HG02981 (cell line): Measurements from ENCODE around the gene PCBP3.

ENCODE experiments used
- ATAC-seq: cut with Tn5 transposase; IDR thresholded peaks from one replicate; pipeline ENCODE4 v1.9.1; 2021; ENCODE audit warnings: mild to moderate bottlenecking, moderate library complexity; ENCODE audit not compliant: unreplicated experiment

PCBP3 gene

DNA sequence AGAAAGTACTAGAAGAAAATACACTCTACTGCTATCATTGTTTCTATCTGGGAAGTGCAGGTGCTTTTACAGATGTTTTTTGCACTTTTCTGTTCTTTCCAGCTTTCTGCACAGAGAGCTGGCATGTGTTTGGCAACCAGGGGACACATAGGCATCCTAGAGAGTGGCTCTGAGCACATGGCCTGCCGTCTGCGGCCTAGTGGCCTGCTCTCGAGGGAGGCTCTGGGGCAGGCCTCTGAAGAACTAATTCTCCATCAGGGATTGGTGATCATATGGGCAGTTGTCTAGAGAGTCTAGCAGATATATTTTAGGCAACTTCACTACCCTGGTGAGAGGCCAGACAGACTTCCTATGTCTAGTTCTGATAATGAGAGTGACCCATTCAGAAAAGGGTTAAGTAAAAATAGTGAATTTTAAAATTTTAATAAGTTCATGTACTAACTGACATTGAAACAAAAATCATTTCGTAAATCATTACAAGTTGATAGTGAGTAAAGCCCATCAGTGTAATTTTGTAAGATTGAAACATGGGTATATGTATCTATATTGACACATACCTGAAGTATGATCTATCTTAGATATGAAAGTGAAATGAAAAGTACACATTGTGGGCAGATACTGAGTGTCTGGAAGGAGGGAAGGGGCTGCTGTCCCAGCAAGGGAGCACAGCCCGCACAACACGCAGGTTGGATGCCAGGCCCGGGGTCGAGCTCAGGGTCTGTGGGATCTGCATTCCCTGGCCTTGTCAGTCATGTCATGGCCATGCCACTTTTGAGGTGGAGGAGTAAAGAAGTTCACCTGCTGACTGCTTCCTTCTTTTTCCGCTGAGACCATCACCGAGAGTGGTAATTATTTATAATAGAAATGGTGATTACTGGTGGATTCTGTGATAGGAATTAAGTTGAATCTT is 79.8 kb downstream of the PCBP3 start:
- ATAC-seq, result no peak

DNA sequence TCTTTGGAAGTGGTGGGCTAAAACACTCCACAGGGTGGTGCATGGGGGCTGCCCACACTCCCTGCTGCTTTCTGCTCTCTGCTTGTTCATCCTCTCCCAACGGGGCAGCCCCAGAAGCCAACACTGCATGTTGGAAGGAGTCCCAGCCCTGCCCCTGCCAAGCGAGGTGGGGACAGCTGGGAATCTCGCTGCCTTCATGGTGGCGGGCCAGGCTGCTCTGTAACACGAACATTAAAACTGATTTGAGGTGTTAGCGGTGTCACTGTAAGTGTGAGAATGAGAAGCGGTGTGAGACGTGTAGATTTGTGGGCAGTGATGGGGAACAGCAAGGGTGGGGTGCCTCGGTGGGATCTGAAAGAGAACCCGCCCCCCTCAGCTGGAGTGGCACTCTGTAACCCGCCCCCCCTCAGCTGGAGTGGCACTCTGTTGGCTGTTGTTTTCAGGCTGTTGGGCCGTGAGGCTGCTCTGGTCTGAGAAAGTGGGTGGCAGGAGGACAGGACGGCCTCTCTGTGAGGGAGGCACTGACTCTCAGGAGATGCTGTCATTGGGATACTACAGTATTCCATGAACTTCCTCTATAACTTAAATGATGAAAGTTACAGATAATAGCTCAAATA is 80.9 kb downstream of the PCBP3 start:
- no peak for ATAC-seq

DNA sequence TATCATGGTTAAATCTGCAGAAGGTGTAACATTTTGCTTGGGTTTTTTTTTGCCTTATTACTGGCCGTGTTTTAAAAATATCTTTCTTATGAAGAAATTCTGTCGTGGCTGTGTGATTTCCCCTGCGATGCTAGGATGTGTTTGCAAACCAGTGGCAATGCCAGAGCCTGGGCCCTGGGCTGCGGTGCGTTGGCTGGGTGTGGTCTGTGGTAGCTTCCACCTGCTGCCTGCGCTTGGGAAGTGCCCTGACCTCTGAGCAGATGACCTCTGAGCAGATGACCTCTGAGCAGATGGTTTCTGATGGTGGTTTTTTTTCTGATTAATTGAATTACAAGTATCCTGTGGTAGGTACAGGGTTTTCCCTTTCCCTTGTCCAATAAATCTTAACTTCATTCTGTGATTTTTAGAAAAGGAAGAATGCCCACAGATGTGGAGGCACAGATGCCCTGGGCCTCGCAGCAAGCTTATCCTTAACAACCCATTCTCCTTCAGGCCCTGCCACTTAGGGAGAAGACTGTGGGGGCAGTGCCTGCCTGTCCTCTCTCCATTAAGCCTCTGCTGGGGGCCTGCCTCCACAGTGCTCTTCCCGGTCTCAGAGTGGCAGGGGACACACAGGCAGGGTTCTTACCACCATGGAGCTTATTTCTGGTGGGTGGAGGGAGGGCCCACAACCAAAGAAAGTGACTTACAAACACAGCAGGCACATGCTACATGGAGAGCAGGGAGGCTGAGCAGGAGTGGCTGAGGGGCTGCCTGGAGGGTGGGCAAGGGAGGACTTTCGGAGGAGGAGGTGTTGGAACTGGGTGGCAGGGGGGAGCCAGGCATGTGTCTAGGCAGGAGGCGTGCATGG is 81.7 kb downstream of the PCBP3 start:
- no peak for ATAC-seq

DNA sequence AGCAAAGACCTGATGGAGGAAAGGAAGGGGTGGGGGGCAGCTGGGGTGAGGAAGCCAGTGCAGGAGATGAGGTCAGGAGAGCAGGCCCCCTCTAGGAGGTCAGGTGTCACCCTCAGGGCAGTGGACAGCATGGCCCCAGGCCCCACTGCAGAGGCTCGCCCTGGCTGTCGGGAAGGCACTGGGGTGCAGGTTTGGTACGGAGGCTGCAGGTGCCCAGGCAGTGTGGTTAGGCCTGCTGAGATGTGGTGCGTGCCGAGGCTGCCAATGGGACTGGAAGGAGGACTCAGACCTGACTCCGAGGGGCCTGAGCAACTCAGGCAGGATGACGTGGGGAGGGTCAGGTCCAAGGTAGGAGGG is 82.3 kb downstream of the PCBP3 start:
- no peak for ATAC-seq

DNA sequence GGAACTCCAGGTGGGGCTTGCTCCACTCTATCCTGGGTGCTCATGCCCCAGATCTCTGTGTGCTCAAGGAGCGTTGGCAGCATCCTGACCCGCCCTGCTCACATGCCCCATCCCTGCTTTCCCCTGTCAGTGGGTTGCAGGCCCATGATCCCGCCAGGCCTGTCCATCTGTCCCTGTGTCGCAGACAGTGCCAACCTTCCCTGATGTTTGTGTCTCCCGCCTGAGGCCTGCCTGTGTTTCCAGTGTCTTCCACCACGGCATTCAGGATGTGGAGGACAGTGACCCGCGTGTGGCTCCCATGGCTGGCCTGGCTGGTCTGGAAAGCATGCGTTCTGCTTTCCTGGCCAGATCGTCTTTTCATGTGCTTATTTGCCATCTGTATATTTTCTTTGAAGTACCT is 82.9 kb downstream of the PCBP3 start:
- no peak for ATAC-seq

DNA sequence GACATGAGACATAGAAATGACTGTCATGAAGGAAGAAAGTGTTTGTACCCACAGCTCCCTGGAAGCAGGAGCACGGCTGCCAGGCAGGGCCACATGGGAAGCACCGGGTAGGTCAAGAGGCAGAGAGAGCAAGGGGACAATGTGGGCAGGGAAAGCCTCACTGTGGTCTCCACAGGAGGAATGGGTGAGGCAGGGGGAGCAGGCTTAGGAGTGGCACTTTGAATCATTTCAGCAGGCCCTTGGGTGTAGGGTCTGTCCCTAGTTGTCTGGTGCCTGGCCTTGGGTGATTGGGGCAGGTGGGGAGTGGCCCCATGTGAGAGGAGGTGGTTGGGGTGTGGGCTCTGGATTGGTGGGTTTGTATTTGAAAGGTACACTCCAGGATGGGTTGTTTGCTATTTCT is 83.9 kb downstream of the PCBP3 start:
- ATAC-seq, result no peak

DNA sequence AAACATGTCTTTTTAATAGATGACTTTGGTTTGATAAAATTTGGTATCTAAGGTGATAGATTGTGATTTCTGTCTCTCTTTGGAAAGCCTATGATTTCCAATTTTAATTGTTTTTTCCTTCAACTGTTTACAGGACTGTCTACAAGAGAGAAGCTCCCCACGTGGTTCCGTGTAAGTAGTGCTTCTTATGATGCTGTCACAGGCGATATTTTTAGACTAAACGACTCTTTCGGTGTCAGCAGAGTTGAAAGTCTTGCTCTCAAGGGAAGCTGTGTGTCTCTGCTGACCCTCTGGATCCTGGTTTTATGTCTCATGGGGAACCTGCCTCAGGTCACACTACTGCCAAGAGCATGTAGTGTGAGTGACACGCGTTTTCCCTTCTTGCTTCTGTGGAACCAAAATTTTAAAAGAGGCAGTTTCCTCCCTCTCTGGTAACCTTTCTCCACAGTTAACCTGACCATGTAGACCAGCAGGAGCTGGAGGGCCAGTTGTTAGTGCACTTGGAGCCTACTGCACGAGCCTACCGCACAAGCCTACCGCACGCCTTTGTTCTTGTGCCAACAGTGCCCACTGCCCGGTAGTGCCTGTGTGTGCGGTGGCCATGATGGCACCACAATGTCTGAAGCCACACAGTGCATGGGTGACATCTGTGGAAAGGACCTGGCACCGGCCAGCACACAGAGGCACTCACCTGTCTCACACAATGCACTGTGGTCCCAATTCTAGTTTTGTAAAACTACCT is 91.9 kb downstream of the PCBP3 start:
- ATAC-seq, result no peak

DNA sequence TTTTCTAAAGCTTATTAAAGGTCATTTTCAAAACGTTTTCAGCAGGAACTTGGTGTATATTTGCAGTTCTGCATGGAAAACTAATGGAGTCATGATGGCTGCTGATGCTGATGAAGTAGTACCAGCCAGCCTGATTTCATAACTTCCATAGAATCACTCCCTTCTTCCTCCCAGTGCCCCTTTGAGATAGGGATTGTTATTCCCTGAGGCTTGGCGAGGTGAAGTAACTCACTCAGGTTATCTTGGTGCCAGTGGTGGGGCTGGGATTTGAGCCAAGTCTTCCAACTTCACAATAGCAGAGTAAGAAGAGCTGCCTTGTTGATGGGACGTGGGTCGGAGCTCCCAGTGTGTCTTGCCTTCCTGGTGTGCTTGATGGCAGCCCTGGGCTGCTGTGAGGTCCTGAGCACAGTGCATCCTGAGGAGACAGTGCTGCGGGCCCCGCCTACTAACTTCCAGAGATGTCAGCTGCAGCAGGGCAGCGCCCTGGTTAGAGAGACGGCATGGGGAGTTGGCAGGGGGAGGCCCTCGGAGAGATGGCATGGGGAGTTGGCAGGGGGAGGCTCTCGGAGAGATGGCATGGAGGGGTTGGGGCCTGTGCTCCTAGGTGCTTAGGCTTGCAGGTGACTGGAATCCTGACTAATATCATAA is 92.6 kb downstream of the PCBP3 start:
- ATAC-seq, result no peak

DNA sequence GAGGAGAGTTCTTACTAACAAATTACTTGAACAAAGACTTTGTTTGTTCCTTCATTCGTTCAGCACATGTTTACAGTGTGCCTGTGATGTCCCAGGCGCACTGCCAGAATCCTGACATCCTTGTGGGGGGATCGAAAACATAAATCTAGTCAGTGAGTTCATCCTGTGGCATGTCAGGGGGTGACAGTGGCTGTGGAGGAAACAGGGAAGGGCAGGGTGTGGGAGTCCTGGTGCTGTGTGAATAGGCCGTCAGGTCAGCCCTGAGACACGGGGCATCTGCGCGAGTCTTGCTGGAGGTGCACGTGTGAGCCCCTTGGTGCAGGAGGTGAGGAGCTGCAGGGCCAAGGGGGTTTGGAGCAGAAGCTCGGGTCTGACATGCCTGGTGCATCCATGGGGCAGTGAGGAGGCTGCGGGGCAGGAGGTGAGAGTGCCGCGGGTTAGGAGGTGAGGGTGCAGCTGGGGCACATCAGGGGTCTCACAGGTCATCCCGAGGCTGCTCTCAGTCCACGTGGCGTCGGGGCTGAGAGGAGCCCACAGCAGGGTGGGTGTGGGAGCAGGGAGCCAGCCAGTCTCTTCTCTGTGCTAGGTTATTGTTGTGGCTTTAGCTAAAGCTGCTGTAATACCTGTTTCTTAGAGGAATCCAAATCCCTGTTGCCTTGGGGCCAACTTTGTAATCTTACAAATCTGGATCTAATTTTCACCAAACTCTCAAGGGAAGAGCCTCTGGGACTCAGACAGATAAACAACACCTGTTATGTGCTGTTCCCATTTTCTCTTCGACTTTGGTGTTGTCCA is 93.4 kb downstream of the PCBP3 start:
- no peak for ATAC-seq

DNA sequence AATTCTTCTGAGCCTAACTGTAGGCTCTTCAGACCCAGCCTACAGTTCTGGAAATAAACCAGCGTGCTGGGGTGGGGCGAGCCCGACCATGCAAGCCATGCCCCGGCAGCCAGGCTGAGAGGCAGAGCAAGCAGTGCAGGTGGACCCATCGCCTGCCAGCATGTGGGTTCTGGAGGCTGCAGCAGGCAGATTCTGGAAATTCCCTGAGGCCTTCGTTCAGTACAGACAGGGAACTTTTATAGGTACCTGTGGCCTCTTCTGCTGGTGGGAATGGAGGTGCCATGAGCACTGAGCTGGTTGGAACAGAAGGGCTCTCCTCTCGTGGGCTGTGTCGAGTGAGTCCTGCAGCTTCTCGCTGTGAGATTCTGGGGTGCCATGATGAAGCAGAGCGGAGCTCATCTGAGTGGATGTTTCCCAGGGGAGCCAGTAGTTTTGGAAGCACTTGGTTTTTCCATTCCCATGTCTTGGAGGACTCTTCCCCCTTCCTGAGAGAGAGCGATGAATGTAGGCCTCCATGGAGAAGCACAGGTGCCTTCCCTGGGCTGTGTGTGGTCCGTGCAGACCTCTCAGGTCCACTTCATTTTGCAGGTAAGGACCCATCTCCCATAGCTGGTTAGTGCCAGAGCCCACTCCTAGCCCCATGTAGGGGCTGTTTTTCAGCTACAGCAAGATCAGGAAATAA is 94.1 kb downstream of the PCBP3 start:
- ATAC-seq, result no peak

DNA sequence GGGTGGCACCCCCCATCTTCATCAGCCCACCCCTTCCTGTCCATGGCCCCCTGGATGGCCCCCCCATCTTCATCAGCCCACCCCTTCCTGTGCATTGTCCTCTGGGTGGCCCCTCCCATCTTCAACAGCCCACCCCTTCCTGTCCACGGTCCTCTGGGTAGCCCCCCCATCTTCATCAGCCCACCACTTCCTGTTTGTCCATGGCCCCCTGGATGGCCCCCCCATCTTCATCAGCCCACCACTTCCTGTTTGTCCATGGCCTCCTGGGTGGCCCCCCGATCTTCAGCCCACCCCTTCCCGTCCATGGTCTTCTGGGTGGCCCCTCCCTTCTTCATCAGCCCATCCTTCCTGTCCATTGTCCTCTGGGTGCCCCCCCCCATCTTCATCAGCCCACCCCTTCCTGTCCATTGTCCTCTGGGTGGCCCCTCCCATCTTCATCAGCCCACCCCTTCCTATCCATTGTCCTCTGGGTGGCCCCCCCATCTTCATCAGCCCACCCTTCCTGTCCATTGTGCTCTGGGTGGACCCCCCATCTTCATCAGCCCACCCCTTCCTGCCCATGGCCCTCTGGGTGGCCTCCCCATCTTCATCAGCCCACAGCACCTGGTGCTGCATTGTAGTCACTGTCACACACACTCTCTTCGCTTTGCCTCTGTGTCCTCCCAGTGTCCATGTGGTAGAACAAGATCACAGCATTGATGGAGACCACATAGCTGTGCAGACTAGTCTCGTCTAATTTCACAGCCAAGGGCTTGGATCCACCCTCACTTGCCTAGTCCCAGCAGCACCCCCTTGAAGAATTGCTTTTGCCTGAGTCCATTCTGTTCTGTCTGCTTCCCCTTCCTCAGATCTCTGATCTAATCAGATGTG is 95.9 kb downstream of the PCBP3 start:
- no peak for ATAC-seq

DNA sequence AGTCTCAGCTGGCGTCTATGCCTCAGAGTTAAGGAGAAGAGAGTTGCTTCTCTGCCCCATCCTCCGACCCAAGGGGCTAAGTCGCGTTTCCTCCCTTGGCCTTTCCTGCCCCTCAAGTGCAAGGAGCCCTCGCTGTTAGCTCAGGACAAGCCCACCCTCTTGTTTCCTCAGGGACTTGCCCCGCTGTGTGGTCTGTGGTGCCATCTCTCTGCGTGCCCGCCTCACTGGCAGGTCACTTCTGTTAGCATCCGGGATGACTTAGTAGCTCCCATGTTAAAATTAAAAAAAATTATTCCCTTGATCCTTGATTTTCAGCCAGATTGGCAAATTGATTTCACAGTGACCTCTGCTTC is 96.5 kb downstream of the PCBP3 start:
- ATAC-seq, result no peak

DNA sequence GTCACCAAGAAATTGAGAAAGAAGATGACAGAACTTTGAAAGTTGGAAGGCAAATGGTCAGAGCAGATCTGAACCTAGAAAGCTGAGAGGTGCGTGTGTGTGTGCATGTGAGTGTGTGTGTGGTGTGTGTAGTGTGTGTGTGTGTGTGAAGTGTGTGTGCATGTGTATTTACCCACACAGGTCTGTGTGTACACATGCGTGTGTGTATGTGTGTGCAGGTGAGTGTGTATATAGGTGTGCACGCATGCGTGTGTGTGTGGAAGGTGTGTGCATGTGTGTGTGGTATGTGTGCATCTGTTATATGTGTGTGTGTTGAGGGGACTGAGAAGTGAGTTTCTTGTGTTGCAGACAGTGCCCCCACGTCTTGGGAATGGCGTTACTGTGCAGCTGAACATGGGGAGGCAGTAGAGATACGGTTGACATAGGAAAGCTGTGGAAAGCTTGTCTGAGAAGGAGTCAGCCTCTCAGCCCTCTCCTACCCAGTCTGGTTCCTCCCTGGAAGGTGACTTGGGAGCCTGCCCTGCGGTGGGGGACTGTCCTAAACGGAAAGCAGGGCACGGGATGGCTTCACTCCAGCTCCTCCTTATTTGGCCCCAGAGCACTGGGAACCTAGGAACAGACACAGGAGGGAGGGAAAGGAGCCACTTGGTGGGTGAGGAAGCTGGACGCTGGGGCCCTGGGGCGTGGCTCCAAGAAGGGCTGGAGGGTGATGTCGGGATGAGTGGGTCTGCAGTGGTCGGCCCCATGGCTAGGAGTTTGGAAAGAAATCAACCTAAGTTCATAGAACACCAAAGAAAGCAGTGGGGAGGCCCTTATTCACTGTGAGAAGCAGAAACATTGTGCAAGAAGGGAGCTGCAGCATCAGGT is 97.2 kb downstream of the PCBP3 start:
- ATAC-seq, result no peak

DNA sequence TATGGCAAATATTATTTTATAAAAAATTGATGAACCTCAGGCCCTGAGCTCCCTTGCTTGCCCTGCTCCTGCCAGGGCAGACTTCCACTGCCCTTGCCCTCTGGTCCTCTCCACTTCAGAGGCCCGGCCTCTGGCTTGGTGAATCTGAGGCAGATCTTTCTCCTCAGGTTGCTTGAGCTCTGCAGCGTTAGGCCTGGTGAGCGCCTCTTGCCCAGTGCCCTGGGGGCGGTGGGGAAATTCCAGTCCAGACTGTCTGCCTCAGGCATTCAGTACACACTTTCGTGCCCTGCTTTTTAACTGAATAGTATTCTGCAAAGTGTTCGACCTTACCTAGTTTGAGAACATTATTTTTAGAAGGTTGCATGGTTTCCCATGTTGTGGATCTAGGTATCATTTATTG is 98.2 kb downstream of the PCBP3 start:
- no peak for ATAC-seq

DNA sequence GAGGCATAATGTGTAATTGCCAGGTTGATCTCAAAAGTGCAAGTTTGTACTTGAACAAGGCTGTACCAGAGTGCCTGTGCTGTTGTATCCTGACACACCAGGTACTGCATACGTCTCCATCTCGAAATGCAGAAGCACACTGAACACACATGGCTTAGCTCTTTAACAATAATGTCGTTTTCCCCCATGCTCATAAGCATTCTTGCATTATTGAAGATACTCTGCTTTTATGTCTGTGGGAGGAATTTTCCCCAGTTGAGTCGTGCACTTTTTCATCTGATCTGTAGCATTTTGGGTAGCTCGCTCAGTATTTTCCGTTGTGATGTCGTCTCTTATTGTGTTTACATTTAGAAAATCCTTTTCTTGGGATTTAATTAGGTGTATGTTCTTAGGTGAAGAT is 98.7 kb downstream of the PCBP3 start:
- no peak for ATAC-seq

DNA sequence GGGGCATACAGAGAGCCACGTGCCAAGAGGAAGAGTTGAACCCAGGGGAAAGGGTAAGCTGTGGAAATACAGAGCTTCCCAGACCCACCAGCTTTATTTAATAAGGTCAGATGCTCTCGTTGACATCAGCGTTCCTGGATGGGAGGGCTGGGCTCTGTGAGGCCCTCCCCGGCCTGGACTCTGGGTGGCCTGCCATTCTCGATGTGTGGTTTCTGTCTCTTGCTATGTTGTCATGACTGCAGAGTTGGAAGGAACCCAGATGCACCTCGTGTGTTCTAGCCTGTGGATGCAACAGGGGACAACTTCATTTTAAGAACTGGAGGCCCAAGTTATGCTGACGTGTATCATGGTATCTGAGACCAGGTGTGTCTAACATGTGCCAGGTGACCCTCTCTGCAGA is 101.7 kb downstream of the PCBP3 start:
- ATAC-seq, result no peak

DNA sequence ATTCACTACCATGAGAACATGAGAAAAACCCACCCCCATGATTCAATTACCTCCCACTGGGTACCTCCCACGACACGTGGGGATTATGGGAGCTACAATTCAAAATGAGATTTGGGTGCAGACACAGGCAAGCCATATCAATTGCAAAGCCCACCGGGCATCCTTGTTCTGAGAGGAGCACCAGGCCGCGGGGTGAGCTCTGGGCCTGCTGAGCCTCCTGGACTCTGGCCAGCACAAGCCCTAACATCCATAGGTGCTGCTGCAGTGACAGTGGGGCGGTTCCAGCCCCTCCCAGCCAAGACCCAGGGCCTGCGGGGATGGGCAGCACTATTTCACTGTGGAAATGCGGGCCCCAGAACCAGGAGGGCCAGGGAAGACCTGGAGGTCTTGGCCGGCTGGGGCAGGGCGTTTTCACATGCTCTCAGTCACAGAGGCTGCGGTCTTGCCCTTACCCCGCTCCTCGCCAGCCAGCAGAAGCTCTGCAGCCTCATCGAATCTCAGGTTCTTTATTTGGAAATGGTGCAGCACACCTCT is 103.8 kb downstream of the PCBP3 start:
- ATAC-seq, result no peak
